ENCODE data around the gene TATDN2. TPM values are rescaled to one million over a fixed set of nuclear protein-coding genes. Genes with fewer than 3 reads are reported as not detected.

The TATDN2 gene
- total RNA-seq, 1 donor: 20.8 TPM

DNA sequence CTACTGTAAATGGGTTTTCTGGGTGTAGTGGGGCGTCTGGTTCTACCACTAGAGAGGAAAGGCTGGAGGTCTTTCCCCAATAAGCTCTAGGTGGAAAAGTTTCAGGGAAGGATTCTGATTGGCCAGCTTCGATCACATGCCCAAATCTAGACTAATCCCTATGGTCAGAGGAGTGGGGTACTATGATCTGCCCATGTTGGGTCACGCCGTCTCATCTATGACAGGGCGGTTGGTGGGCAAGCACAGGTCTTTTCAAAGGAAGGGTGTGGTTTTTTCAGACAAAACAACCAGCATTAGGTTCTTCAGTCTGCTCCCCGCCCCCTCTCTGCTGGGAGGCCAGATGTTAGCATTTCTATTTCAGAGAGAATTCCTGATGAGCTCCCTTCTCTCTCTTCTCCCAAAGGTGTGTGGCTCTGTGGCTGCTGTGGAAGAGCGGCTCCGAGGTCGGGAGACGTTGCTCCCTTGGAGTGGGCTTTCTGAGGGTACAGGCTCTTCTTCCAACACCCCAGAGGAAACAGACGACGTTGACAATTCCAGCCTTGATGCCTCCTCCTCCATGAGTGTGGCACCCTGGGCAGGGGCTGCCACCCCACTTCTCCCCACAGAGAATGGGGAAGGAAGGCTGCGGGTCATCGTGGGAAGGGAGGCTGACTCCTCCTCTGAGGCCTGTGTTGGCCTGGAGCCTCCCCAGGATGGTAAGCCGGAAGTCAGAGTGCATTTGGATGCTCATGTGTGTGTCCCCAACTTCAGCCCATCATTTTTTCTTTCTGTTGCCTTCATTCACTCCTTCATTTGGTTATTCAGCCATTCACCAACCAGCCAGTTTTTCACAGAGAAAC, 9.7 kb upstream of the TATDN2 start:
- H3K4me3 ChIP-seq (ENCODE audit: low read depth, low read length): no peak overlapping the region
- TF ChIP-seq, protein P1, sequence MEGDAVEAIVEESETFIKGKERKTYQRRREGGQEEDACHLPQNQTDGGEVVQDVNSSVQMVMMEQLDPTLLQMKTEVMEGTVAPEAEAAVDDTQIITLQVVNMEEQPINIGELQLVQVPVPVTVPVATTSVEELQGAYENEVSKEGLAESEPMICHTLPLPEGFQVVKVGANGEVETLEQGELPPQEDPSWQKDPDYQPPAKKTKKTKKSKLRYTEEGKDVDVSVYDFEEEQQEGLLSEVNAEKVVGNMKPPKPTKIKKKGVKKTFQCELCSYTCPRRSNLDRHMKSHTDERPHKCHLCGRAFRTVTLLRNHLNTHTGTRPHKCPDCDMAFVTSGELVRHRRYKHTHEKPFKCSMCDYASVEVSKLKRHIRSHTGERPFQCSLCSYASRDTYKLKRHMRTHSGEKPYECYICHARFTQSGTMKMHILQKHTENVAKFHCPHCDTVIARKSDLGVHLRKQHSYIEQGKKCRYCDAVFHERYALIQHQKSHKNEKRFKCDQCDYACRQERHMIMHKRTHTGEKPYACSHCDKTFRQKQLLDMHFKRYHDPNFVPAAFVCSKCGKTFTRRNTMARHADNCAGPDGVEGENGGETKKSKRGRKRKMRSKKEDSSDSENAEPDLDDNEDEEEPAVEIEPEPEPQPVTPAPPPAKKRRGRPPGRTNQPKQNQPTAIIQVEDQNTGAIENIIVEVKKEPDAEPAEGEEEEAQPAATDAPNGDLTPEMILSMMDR (IDR thresholded peaks at IDR 0.05; ENCODE audit: insufficient read depth, low read length): no peak
- DNase-seq (ENCODE audit: low read depth): no peak

DNA sequence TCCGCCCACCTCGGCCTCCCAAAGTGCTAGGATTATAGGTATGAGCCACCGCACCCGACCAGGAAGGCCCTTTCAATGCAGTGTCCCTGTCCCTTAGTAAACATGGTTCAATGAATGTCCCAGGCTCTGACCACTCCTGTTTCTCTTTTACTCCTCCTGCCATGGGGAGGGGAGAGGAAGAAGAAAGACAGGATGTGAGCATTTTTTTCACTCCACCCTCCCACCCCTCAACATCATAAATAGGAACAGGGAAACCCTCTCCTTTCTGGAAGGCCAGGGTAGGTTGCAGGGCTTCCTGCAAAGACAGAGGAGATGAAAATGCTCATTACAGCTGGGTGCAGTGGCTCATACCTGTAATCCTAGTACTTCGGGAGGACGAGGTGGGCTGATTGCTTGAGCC, 7.5 kb upstream of the TATDN2 start:
- DNase-seq (ENCODE audit: low read depth): no peak
- H3K4me3 ChIP-seq (ENCODE audit: low read depth, low read length): no peak overlapping the region
- TF ChIP-seq, protein P1 (IDR thresholded peaks at IDR 0.05; ENCODE audit: insufficient read depth, low read length): no peak

DNA sequence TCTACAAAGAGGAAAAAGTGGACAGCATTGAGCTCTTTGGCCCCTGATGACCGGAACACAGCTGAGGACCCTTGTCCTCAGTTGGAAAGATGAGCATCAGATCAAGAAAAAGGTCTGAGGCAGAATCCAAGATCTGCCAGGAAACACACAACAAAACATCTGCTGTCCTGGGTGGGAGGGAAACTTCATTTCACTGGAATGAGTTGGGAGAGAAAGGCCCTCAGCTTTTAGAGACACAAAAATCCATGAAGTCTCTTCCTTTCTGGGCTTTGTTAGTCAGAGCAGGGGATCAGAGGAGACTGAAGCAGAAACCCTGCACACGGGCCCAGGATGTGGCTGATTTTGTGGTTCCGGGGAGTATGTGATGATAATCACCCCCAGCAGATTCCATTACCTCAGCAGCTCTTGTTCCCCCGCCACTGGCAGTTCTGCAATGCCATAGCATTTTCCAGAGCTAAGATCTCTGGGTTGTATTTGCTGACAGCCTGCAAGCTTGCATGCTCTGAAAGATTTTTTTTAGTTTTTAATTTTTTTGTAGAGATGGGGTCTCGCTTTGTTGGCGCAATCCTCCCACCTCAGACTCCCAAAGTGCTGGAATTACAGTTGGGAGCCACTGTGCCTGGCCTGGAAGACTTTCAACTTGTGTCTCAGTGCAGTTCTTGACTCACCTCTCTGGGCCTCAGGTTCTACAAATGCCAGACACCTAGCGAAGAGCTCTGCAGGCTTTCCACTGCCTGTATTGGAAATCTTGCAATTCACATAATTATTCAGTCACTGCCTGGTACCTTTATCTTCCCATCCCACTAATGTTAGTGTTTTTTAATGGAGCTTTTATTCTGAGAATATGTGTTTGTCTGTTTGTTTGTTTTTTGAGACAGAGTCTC, 5.8 kb upstream of the TATDN2 start:
- H3K4me3 ChIP-seq (ENCODE audit: low read depth, low read length): no peak overlapping the region
- DNase-seq (ENCODE audit: low read depth): no peak
- TF ChIP-seq, protein P1 (IDR thresholded peaks at IDR 0.05; ENCODE audit: insufficient read depth, low read length): no peak

DNA sequence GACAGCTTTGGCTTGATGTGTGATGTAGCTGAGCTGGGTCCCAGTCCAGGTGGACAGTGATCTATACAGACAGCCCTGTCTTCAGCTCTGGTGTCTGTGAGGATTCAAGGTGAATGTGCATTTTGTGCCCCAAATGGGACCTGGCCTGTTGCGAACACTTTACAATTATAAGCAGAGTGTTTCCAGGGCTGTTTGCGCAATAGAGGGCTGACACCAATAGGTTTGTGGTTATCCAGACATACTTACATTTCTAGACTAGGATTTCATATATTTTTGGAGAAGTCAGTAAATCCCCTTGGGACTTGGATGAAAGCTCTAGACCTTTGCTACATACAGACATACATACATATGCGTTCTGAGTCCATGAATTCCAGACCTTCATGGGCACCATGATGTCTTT, 4.2 kb upstream of the TATDN2 start:
- TF ChIP-seq, protein P1 (IDR thresholded peaks at IDR 0.05; ENCODE audit: insufficient read depth, low read length): no peak
- no peak for DNase-seq (ENCODE audit: low read depth)
- H3K4me3 ChIP-seq (ENCODE audit: low read depth, low read length): no peak overlapping the region

DNA sequence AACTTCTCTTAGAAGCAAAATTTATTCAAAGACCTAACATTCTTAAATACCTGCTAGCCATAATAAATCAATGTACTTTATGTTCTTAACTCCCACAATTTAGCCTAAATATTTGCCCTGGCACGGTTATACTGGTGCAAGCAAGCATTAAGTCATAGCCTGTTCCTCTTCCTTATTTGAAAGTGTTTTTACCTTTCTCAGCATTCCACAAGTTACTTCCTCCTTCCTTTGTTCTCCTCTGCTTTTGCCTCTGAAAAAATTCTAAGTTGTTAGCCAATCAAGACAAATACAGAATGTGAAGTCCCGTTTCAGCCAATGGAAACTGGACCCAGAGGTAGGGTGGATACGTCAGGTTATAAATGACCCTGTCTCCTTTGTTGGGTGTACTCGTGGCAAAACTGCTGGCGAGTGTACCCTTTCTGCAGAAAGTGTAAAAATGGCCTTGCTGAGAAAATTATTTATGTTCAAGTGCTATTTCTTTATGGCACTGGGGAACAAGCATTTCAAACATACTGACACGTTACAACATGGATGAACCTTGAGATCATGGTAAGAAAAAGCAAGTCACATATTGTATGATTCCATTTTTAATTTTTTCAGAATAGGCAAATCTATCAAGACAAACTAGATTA, 3.1 kb upstream of the TATDN2 start:
- DNase-seq (ENCODE audit: low read depth): no peak
- H3K4me3 ChIP-seq (ENCODE audit: low read depth, low read length): no peak overlapping the region
- TF ChIP-seq, protein P1 (IDR thresholded peaks at IDR 0.05; ENCODE audit: insufficient read depth, low read length): no peak

DNA sequence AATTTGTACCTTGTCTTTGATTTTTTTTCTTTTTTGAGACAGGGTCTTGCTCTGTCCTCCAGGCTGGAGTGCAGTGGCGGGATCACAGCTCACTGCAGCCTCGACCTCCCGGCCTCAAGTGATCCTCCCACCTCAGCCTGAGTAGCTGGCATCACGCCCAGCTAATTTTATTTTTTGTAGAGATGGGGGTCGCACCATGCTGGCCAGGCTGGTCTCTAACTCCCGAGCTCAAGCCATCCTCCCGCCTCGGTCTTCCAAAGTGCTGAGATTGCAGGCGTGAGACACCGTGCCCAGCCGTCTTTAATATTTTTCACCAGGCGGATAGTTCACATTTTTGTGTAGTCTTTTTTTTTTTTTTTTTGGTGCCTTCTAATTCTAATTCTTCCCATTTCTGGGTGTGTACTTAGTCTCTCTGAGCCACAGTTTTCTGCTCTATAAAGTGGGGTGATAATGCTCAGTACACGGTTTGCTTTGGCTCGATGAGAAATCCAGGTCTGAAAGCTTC, 528 bp upstream of the TATDN2 start:
- DNase-seq (ENCODE audit: low read depth): no peak
- TF ChIP-seq, protein P1 (IDR thresholded peaks at IDR 0.05; ENCODE audit: insufficient read depth, low read length): no peak
- peak overlapping the region; percentile 93 for H3K4me3 ChIP-seq (ENCODE audit: low read depth, low read length)
